HG03196 (cell line): ENCODE results near the gene INPP4A.
"Not testable (repeated sequence)": the region's sequence is repeated elsewhere in the genome, so short reads cannot be mapped to it uniquely, and the experiment has no call there.

ENCODE experiments used
- ATAC-seq: cut with Tn5 transposase; IDR thresholded peaks from one replicate; pipeline ENCODE4 v1.9.1; 2021; ENCODE audit not compliant: unreplicated experiment

The INPP4A gene

GRCh38 chr2:98577313-98577712, 132.7 kb downstream of the INPP4A start:
- ATAC-seq: no peak

- no peak for ATAC-seq
These were observed 133.6 kb downstream of the INPP4A start for GRCh38 chr2:98578231-98578630.

GRCh38 chr2:98579926-98580325, 135.3 kb downstream of the INPP4A start:
- ATAC-seq: no peak

- no peak for ATAC-seq
These were observed 136.1 kb downstream of the INPP4A start for GRCh38 chr2:98580656-98581284.

GRCh38 chr2:98582523-98582922, 137.9 kb downstream of the INPP4A start:
- ATAC-seq: no peak

- ATAC-seq: no peak
These were observed 138.6 kb downstream of the INPP4A start for GRCh38 chr2:98583276-98583675.

- ATAC-seq: no peak
These were observed 139.4 kb downstream of the INPP4A start for GRCh38 chr2:98583816-98584618.

- no peak for ATAC-seq
These were observed 140.7 kb downstream of the INPP4A start for GRCh38 chr2:98585386-98585785.

GRCh38 chr2:98586551-98587140, 142.0 kb downstream of the INPP4A start:
- no peak for ATAC-seq

- ATAC-seq: no peak
These were observed 144.3 kb downstream of the INPP4A start for GRCh38 chr2:98588880-98589431.

- no peak for ATAC-seq
These were observed 144.8 kb downstream of the INPP4A start for GRCh38 chr2:98589489-98589888.

- ATAC-seq: no peak
These were observed 147.9 kb downstream of the INPP4A start for GRCh38 chr2:98592565-98592964.

GRCh38 chr2:98594665-98595064, 150.0 kb downstream of the INPP4A start:
- ATAC-seq: not testable (repeated sequence)

GRCh38 chr2:98598781-98599428, 154.2 kb downstream of the INPP4A start:
- no peak for ATAC-seq

GRCh38 chr2:98601532-98602132, 157.0 kb downstream of the INPP4A start:
- ATAC-seq: peak; percentile 78

- ATAC-seq: no peak
These were observed 159.9 kb downstream of the INPP4A start for GRCh38 chr2:98604547-98604946.

- ATAC-seq: no peak
These were observed 160.4 kb downstream of the INPP4A start for GRCh38 chr2:98605076-98605475.

GRCh38 chr2:98606431-98606830, 161.8 kb downstream of the INPP4A start:
- ATAC-seq: no peak

GRCh38 chr2:98607104-98607503, 162.4 kb downstream of the INPP4A start:
- no peak for ATAC-seq

GRCh38 chr2:98607741-98608115, 163.1 kb downstream of the INPP4A start:
- no peak for ATAC-seq
